GM10847 (cell line): ENCODE data around the gene PLN.

Source experiments
- POLR2A ChIP-seq: IDR thresholded peaks from 2 replicates; pipeline ENCODE4 v1.6.1; 2011; ENCODE audit not compliant: insufficient read length; ENCODE audit errors: extremely low read depth

The PLN gene

DNA sequence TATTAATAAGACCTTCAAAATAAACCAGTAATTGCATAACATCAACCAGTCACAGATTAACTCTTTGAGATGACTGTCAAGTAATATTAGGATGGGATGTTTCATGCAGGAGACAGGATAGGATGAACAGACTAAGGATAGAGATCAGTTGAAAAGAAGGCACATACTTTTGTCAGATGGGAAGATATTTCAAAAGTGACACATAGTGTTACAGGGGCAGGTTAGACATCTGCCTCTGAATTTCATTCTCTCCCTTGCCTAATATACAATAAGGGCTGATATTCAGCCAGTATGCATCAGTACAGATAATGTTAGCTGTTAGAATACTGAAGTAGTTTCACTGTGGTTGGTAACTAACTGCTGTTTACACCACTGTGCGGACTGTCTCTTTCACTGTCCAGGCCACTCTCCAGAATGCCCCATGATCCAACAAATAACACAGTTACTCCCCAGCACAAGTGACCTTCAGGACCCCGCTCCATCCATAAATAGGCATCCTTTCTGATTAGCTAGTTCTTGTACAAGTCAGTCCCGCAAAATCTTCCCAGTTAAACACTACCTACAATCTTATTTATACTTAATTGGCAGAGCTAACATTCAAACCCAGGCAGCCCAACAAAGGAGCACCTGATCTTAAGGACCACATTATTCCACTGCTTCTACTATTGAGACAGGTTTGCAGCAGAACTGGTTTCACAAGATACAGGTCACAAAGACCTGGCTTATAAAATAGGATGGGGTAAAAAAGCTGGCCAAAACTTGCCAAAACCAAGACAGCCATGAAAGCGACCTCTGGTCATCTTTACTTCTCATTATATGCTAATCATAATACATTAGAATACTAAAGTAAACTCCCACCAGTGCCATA is 21.9 kb upstream of the PLN start:
- TF ChIP-seq POLR2A: no peak

DNA sequence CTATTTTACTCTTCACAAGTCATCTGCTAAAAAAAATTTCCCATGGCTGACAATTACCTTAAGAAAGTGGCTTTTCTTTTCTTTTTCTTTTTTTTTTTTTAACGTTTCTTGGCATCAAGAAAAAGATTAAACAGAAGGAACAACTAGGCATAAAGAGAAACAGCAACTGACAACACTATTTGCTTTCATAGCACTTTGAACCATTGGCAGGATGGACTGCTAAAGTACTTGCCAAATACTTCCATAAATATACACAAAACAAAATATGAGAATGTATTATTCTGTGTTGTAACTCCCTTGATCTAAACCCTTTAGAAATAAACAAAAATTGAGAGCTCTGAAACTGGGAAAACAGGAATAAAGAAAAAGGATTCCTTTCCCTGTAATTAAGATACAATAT is 20.0 kb upstream of the PLN start:
- no peak for TF ChIP-seq POLR2A

DNA sequence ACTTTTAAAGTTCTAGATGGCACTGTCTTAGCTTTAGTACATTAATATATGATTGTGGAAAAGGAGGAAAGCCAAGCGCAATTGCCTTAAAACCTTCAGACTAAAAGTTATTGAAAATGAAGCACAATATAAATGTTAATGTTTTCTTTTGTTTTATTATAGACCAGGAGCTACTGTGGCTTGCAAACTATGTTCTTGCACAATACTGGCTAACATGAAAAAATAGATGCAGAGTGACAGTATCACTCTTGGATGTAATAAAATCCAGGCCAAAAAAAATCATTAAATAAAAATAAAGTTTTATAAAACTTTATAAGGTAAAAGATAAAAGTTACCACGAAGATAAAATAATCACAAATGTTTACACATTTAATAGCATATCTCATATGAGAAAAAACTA is 18.3 kb upstream of the PLN start:
- TF ChIP-seq POLR2A: no peak

DNA sequence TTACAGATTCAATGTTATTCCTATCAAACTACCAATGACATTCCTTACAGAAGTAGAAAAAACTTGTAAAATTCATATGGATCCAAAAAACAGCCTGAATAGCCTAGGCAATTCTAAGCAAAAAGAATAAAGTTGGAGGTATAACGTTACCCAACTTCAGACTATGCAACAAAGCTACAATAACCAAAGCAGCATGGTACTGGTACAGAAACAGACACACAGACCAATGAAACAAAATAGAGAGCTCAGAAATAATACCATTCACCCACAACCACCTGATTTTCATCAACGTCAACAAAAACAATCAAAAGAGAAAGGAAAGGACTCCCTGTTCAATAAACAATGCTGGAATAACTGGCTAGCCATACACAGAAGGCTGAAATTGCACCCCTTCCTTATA is 17.2 kb upstream of the PLN start:
- no peak for TF ChIP-seq POLR2A

DNA sequence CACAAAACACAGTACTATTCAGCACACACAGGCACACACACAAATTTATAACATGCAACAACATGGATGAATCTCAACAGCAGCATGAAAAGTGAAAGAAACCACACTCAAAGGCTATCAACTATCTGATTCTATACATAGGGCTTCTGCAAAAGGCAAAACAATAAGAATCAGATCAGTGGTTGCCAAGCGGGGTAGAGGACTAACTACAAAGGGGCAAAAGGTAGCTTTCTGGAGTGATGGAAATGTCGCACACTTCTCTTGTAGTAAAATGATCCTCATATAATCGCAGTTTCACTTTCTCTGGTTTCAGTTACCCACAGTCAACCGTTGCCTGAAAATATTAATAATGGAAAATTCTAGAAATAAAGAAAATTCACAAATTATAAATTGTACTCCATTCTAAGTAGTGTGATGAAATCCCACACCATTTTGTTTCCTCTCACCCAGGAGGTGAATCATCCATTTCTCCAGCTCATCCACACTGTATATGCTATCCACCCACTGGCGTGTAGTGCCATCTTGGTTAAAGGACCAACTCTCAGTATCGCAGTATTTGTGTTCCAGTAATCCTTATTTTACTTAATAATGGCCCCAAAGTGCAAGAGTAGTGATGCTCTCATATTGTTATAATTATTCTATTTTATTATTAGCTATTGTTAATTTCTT is 12.8 kb upstream of the PLN start:
- TF ChIP-seq POLR2A: no peak

DNA sequence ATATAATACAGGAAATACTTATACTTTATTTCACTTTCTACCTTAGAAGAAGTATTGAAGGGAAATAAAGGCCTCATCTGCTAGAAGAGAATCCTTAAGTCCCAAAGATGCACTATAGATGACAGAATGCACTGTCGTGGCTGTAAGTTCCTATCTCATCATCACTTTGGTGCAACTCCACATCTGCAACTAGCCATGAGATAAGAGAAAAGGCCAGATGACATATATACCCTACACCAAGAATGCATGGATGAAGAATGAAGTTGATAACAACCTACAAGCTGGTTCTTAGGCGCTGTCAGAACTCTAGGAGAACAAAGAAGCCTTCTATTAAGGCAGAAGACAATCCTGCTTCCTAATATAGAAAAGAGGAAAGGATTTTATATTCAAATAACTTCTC is 11.6 kb upstream of the PLN start:
- TF ChIP-seq POLR2A: no peak

DNA sequence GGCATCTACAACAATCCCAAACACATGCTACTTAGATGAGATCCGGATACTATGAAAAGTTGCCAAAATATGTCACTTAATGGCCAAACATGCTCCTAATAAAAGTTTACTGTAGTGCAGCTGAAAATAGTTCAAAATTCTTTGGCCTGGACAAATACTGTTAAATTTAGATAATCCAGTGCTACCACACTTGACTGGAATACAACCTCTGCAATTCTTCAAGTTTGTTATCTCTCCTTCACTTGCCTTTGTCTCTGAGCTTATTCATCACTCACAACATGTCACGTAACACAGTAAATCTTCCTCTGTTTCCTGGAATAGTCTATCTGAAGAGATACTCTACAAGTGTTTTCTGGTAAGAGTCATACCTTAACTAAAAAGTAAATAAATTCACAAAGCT is 10.5 kb upstream of the PLN start:
- no peak for TF ChIP-seq POLR2A

DNA sequence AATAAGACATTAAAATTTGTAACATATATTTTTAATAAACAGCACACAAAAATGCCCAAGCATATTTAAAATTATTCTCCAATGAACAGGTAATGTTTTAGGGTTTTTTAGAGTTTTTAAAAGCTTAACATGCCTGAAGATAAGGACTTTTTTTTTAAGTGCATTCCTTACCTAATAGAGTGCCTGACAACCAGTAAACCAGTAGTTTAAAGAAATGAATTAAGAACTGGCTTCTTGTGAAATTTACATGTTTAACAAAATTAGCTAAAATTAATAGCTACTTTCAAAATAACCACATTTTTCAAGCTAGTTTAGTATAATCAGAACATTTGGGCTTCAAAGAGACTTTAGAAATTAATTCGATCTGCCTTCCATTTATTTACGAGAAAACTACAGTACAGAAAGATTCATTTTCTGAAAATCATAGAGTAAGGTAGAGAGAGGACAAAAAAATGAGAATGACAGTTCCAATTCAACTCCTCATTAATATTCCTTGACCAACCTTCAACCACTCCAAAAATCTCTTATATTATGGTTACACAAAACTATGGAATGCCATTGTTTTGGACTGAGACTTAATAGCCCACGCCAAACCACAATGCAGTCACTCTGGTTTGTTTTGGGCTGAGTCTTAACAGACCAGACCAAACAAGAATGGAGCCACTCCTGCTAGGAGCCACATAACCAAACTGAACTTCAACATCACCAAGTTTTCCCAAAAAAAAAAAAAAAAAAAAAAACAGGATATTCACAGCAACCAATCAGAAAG is 5.7 kb upstream of the PLN start:
- TF ChIP-seq POLR2A: no peak

DNA sequence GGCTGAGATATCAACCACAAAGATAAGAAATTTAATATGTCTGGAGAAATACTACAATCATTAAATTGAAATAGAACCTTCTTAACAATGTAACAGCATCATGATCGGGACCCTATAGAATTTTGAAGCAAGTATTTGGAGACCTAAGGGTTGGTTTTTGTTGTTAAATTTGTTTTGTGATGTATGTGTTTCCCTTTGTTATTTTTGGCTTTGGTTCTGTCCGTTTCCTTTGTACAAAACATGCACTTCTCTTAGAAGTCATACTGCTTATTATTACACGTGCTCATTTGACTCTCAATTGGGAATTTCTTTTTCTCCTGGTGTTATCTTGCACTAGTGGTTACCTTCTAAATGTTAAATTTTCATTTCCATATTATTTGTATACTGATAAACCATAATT is 4.0 kb upstream of the PLN start:
- no peak for TF ChIP-seq POLR2A

DNA sequence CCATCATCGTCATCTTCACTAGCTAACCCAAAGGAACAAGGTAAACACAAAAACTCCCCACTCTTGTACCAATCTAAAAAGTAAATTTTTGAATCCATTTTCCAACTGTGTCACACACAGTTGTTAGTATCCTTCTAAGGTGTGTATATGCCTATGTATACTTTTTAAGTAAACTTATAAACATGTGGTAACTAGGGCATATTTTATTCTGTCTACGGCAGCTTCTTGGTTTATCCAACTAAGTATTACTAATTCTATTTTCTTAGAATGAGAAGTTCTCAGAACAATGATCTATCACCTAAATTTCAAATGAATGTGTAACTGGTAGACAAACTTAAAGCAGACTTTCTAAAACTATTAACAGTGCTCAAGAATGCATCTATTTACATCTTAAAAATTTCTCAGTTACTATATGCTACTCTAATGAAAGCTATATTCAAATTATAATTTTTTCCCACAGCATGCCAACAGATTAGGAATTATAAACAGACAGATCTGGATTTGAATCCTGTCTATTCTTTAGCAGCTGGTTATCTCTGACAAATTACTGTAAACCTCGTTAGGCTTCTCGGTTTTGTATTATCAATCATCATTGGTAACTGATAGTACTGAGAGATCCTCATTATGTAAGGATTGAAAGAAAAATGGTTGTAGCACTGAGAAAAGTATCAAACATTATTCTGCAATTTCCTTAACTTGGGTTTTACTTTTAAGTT is 1.8 kb upstream of the PLN start:
- TF ChIP-seq POLR2A: no peak

DNA sequence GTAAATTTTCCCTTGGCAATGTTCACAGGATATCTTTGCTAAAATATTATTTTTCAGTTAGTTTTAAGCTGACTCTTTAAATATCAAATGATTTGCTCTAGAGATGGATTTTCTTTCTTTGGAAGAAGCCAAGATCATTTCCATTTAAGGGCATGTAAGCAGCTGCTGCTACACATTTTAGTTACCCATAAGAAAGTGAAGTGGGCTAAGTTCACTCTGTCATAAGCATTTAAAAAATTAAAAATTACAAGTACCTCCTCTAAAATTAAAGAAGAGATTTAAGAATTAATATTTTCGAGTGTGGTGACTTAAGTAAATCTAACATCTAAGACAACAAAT is 1.2 kb upstream of the PLN start:
- no peak for TF ChIP-seq POLR2A

DNA sequence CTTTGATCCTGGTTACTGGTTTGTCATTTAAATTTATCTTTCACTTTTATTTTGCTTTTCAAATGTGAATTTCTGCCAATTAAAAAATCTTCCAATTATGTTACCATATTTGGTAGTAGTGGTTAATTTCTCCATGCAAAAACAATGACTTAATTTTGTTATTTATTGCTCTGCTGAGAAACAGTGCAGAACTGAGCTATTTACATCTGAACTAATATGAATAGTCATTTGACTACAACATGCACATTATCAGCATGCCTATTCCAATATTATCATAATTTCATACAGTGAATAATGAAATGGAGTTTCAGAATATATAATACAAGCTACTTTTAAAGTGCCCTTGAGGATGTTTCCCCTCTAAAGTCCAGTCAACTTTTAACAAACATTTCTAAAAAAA is 517 bp downstream of the PLN start:
- no peak for TF ChIP-seq POLR2A

DNA sequence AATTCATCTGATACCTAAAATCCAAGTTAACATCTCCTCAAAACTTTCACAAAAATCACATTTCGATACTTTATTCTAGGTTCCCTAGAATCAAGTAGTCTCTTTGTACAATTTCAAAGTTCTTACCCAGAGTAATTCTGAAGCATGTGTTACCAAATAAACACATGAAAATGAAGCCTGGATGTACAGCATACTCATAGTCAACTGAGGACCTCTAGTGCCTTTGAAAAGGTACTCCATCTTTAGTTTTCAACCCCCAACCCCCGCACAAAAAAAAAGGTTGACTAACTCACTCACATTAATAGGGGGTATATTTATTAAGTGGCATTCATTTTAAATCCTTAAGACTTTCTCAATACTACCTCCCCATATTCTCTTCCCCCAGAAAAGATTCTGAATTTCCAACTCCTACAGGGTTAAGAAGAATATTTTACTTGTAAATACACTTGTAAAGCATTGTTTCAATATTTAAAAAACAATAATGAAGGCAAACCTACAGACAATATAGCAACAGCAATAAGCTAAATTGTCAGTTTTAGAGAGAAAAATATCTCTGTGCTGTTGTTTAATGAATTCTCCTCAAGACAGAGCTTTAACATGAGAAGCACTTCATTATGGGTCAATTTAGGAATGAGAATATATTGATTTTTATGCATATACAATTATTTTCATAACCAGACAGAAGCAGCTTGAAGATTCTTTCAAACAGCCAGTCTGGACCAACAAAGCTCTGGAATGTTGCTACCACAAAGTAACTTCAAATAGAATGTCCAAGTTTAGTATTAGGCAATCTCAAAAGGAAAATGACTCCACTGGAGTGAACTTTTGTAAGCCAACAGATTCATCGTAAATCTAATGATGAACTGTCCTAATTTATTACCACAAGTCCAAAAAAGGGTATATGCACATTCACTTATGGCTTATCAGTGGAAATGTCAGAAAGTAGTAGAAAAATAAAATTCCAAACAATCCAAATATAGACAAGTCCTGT is 3.3 kb downstream of the PLN start:
- no peak for TF ChIP-seq POLR2A

DNA sequence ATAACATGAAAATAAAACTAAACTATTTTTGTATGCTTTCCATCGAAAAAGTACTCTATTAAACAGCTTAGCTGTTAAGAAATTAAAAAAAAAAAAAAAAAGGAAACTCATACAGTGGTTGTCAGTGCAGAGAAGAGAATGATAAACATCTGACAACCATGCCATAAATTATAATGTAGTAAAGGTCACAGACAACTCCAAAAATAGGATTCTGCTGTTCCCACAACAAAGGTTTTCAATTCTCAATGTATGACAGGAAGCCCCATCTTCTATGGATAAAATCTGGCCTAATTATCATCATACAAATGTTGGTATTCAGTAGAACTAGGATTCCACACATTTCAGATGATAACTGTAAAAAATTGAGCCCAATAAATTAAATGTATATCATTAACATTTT is 5.0 kb downstream of the PLN start:
- no peak for TF ChIP-seq POLR2A
